SK-N-MC (cell line): ENCODE data around the gene CCDC137.

Experiments
- EZH2 ChIP-seq: fragments of 200-600 bp; sonication (generic); IDR thresholded peaks from one replicate; pipeline ENCODE4 v1.6.1; 2017; ENCODE audit warnings: antibody characterized with exemption
- POLR2AphosphoS5 ChIP-seq: IDR thresholded peaks from 2 replicates; pipeline ENCODE4 v1.6.1; 2012; ENCODE audit warnings: mild to moderate bottlenecking, low read depth, low read length, borderline replicate concordance

DNA sequence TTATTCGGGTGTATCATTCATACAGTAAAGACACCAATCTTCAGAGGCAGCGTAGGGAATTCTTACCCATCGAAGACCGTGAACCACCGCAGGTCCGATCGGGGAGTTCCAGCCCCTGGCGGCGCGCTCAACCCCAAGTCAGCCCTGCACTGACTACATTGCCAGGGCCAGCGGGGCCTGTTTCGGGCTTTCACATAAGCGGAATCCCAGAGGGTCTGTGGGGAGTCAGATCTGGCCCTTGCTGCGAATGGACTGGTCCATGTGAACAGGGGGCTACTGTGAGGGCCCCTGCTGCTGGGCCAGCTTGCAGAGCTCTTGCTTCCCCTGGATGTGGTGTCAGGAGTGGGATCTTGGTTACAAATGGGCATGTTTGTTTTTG, 17.8 kb upstream of the CCDC137 start:
- TF ChIP-seq EZH2 (no peak), POLR2AphosphoS5 (no peak)
